HG02938 (cell line): ENCODE measurements around the gene FOLR3.
"Not testable (repeated sequence)": the region's sequence is repeated elsewhere in the genome, so short reads cannot be mapped to it uniquely, and the experiment has no call there.

ENCODE experiments used
- ATAC-seq: cut with Tn5 transposase; IDR thresholded peaks from one replicate; pipeline ENCODE4 v1.9.1; 2021; ENCODE audit warnings: mild to moderate bottlenecking, moderate library complexity; ENCODE audit not compliant: unreplicated experiment

The FOLR3 gene

DNA sequence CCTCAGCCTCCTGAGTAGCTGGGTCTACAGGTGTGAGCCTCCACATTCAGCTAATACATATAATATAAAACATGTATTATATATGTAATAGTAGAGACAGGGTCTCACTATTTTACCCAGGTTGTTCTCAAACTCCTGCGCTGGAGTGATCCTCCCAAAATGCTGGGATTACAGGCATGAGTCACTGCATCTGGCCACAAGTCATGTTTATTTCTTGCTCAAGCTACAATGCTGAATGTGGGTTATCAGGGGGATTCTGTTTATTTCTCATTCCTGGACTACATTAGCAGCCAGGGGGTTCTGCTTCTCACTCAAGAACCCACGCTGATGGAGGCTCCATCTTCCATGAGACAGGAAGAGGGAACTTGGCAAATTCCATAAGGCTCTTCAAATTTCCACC is 24.8 kb downstream of the FOLR3 start:
- no peak for ATAC-seq

GRCh38 chr11:72162891-72163492 is 27.5 kb downstream of the FOLR3 start:
- ATAC-seq, result no peak

DNA sequence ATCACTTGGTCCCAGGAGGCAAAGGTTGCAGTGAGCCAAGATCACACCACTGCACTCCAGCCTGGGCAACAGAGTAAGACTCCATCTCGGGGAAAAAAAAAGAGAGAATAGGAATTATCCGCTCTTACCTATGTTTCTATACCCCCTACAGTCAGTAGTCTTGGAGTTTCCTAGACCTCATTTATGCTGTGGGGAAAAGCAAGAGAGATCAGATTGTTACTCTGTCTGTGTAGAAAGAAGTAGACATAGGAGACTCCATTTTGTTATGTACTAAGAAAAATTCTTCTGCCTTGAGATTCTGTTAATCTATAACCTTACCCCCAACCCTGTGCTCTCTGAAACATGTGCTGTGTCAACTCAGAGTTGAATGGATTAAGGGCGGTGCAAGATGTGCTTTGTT is 28.7 kb downstream of the FOLR3 start:
- not testable (repeated sequence) for ATAC-seq

- ATAC-seq, result not testable (repeated sequence)
These were observed 33.6 kb downstream of the FOLR3 start for GRCh38 chr11:72169046-72169555.

GRCh38 chr11:72169754-72170153 is 34.2 kb downstream of the FOLR3 start:
- not testable (repeated sequence) for ATAC-seq

- not testable (repeated sequence) for ATAC-seq
These were observed 36.5 kb downstream of the FOLR3 start for GRCh38 chr11:72172043-72172442.

DNA sequence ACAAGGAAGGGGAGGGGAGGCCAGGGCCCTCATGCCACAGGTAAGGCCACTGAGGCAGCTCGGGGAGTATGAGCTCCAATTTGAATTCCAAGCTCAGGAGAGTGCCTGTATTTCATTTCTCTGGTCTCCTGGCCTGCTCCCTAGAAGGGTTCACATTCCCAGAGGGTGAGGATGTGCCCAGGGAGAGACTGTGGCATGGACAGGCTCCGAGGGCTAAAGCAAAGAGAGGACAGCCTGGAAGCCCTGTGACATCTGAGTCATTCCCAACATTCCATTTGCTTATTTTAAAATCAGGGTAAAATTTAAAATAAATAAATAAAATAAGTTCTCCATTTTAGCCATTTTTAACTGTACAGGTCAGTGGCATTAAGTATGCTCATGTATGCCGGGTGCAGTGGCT is 37.8 kb downstream of the FOLR3 start:
- no peak for ATAC-seq

- ATAC-seq, result no peak
These were observed 39.0 kb downstream of the FOLR3 start for GRCh38 chr11:72174302-72175070.

GRCh38 chr11:72177656-72178055 is 42.1 kb downstream of the FOLR3 start:
- no peak for ATAC-seq

GRCh38 chr11:72179049-72179803 is 43.7 kb downstream of the FOLR3 start:
- no peak for ATAC-seq

GRCh38 chr11:72179804-72180396 is 44.4 kb downstream of the FOLR3 start:
- ATAC-seq, result no peak

GRCh38 chr11:72180892-72181552 is 45.5 kb downstream of the FOLR3 start:
- not testable (repeated sequence) for ATAC-seq

DNA sequence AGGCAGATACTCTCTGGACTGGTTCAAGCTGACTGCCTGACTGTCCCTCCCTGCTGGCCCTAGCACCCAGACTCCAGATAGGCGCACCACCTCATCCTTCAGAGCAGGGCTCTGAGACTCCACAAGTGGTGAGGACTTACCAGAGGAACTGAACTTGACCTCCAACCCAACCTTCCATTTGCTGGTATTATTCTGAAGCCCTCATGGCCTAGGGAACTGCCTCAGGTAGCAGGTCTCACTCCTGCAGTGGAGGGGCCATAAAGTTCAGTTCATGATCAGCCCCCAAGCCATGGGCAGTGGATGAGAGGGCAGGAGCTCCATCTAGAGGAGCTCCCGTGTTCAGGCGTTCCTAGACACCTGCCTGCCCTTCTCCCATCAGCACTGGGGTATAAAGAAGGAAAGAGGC is 46.0 kb downstream of the FOLR3 start:
- not testable (repeated sequence) for ATAC-seq

DNA sequence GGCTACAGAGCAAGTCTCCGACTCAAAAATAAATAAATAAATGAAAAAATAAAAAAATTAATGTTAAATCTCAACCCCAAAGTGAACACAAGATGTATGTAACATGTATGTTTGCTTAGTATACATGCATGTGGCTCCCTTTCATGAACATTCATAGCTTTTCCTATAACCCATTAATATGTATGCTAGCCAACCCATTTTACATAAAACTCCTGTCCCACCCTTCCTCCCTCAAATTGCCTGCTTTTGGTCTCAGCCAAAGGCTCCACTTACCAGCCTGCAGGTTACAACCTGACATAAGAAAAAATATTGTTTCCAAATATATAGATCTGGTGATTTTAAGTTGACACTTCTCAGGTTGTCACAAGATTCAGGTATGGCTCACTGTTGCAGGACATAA is 52.7 kb downstream of the FOLR3 start:
- no peak for ATAC-seq
